RWPE1 (cell line): ENCODE data around the gene ZFX.

ENCODE experiments used
- CTCF ChIA-PET: fragments of 350-600 bp; sonication (Branson Sonifier 250); formaldehyde crosslinking; extraction: SDS; loops from one replicate; lab custom pipeline; 2021; lab: Yijun Ruan, JAX
- POLR2A ChIA-PET: fragments of 400-600 bp; formaldehyde crosslinking; extraction: SDS; loops from one replicate; lab custom pipeline; 2020; ENCODE audit warnings: antibody characterized with exemption; ENCODE audit not compliant: low non-redundant PET; lab: Yijun Ruan, JAX
- DNase-seq: peaks from one replicate; pipeline ENCODE4 v3.0.0; 2012; ENCODE audit warnings: low spot score
- H3K27ac ChIP-seq: fragments of 450-650 bp; 2 replicates; pipeline ENCODE4 v1.5.1; 2017
- TF ChIP-seq, protein P1 (sequence below): fragments of 450-650 bp; conservative IDR thresholded peaks from 2 replicates; pipeline ENCODE4 v1.5.1; 2017; ENCODE audit warnings: low read depth, mild to moderate bottlenecking

Gene ZFX

DNA sequence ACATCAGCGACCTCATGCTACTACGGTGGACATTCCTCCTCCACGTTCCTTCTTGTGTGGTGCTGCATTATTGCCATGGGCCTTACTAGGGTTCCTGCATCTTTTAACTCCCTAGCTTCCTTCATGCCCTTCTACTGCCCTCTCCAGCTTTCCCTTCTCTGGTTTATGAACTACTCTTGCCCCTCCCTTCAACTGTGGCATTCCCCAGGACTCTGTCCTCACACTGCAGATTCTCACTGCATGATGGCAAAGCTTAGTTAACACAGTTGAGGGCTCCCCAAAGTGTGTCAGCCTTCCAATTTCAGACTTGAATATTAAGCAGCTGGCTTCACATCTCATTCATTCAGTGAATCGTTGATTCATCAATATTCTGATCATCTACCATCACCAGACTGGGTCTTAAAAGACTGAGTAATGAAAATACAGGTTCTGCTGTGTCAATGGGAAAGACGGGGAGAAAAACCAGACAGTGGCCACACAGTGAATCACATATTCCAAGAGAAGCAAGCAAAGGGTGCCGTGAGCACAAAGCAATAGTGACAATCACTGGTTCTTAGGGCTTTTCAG, 53.0 kb downstream of the ZFX start:
- ChIA-PET CTCF (no interaction called here), POLR2A (no interaction called here)
- TF ChIP-seq, protein P1, sequence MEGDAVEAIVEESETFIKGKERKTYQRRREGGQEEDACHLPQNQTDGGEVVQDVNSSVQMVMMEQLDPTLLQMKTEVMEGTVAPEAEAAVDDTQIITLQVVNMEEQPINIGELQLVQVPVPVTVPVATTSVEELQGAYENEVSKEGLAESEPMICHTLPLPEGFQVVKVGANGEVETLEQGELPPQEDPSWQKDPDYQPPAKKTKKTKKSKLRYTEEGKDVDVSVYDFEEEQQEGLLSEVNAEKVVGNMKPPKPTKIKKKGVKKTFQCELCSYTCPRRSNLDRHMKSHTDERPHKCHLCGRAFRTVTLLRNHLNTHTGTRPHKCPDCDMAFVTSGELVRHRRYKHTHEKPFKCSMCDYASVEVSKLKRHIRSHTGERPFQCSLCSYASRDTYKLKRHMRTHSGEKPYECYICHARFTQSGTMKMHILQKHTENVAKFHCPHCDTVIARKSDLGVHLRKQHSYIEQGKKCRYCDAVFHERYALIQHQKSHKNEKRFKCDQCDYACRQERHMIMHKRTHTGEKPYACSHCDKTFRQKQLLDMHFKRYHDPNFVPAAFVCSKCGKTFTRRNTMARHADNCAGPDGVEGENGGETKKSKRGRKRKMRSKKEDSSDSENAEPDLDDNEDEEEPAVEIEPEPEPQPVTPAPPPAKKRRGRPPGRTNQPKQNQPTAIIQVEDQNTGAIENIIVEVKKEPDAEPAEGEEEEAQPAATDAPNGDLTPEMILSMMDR = no peak
- H3K27ac ChIP-seq = no peak overlapping the region
- no peak for DNase-seq

DNA sequence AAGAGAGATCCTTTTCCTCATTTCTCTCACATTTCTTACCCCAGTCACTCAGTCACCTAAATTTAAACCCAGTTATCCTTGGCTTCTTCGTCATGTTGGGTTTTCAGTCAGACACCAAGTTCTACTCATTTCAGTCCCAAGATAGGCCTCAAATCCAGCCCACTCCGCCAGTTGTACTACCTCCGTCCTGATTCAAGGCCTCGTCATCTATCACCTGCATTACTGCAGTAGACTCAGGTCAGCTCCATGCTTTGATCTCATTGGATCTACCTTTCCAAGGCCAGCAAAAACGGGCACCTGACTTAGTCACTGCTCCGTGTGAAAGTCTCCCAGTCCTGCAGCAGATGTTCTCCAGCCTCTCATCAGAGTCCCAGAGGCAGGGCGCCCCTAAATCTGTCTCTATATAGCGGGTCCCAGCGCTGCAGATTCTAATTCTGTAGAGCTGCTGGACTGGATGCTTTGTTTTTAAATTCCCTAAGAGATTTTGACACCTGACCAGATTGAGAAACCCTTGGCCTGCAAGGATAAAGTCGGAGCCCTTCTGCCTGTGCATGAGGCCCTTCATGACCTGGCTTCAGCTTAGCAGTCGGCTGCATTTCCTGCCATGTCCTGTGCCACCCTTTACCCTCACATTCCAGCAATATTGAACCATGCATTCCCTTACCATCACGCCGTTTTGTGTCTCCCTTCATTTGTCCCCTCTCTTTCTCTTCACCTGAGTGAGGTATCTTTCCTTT, 53.7 kb downstream of the ZFX start:
- no peak overlapping the region for H3K27ac ChIP-seq
- DNase-seq = no peak
- POLR2A ChIA-PET = no interaction called here
- CTCF ChIA-PET = no interaction called here
- TF ChIP-seq, protein P1 = no peak

DNA sequence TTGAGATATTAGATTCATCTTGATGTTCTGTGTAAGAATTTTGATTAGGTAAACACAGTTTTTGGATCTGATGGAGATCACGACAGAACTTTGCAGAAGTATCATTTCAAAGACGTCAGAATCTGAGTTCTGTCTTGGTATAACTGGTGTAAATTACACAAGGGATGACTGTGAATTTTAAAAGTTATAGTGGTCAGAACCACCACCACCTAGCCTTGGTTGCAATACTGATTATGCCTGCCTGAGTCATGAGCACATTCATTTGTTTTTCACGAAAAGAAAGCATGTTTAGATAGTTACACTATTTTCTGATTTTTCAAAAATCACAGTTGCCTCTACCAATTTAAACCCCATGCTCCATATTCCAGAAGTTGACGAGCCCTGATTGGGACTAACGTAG, 54.8 kb downstream of the ZFX start:
- POLR2A ChIA-PET = no interaction called here
- CTCF ChIA-PET = no interaction called here
- TF ChIP-seq, protein P1 = no peak
- no peak overlapping the region for H3K27ac ChIP-seq
- DNase-seq = no peak

DNA sequence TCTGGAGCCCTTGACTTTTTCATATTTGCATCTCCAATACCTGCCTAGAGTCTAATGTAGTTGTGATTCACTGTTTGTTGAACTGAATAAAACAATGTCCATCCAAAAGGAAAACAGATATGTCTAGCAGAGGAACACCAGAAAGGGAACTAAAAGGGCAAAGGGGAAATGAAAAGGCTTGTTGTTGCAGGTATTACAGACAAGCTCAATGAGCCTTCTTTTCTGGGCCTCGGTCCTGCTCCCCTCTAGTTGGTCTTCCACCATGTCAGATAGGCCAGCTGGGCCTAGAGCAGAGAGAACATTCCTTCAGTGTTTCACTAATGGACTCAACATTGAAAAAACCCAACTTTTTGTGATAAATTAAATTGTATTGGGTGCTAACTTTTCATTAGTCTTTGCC, 55.4 kb downstream of the ZFX start:
- DNase-seq = no peak
- H3K27ac ChIP-seq = no peak overlapping the region
- ChIA-PET POLR2A (no interaction called here), CTCF (no interaction called here)
- TF ChIP-seq, protein P1 = no peak

DNA sequence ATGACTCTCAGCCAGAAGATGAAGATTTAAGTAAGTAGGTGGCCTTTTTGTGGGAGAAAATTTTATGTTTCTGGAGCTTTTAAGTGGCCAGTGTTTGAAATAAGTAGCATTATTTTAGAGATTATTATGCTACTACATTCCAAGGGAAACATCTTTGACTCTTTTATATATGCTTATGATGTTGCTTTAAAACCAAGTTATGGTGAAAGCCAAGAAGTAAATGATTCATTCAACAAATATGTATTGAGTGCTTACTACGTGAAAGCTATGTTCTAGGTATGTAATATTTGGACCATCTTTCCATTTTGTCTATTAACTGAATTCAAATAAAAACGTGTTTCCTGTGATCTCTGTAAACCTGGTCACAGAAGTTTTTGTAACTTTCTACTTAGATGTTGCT, 58.3 kb downstream of the ZFX start:
- peak overlapping the region; percentile 49; the same call in 1 of the 2 replicates for H3K27ac ChIP-seq
- ChIA-PET POLR2A (interaction anchor here (0.6 kb wide), 1 partner anchor 8 kb away, joined by 6 read pairs; no protein-coding TSS in a partner anchor), CTCF (no interaction called here)
- TF ChIP-seq, protein P1 = no peak
- DNase-seq = no peak

DNA sequence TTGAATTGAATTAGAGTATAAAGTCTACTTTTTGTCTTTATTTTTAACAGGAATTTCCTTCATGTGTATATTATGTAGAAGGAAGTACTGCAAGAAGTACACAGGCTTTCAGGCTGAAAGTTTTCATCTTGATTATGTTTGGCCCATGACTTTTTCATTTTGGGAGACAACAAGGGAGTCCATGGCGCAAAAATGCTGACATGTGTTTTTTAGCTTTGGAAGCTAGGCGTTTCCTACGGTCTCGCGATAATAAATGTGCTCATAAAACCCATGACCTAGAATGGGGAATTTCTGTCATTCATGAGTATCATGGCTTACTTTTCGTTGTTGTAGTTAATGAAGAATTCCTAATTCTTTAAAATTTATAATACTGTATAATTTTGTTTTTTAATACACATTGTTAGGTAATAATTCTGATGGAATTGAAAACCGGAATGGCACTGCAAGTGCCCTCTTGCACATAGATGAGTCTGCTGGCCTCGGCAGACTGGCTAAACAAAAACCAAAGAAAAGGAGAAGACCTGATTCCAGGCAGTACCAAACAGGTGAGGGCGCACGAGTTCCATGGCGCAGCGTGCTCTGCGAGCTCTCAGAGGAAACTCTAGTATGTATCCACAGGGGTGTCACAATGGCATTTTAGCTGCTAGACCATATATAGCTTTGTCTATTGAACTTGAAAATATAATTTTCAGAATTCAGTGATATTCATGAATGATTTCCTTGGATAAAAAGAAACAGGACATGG, 59.1 kb downstream of the ZFX start:
- DNase-seq = no peak
- ChIA-PET POLR2A (no interaction called here), CTCF (no interaction called here)
- TF ChIP-seq, protein P1 = no peak
- H3K27ac ChIP-seq = peak overlapping the region; percentile 49; the same call in 1 of the 2 replicates
